Measurements from ENCODE around the gene TMEM217. TPM values are rescaled to one million over a fixed set of nuclear protein-coding genes. Genes with fewer than 3 reads are reported as not detected.

The TMEM217 gene
- 0.66 to 1.0 TPM (median 0.85 TPM) in 5 replicates for total RNA-seq (2022; extraction: Qiagen RNA extraction; ENCODE audit: low read depth)

GRCh38 chr6:37257634-37258404 lies at the start of gene TMEM217, which contains the start of gene TBC1D22B:
Gene TMEM217 (minus strand): TSS chr6:37258144. CDS start chr6:37219030, 39,114 bp downstream.
Gene TBC1D22B (plus strand): TSS chr6:37257772. CDS start chr6:37257918, 146 bp downstream.

GRCh38 chr6:37169496-37170272 lies 88.3 kb downstream of the TMEM217 start, which contains the start of gene PIM1:
Gene PIM1 (plus strand): TSS chr6:37170152. CDS start chr6:37170576, 424 bp downstream.

Other genes starting within 250 kb of the TMEM217 start
- gene PIM1, start 88.0 kb downstream of the TMEM217 start, total RNA-seq (2022; extraction: Qiagen RNA extraction; ENCODE audit: low read depth) = 13.8 to 23.7 TPM (median 22.9 TPM) in 5 replicates
- gene TBC1D22B, start 372 bp downstream of the TMEM217 start, total RNA-seq (2022; extraction: Qiagen RNA extraction; ENCODE audit: low read depth) = 6.0 to 7.2 TPM (median 6.2 TPM) in 5 replicates
- 21.0 to 25.9 TPM (median 24.7 TPM) in 5 replicates for gene RNF8, start 95.8 kb upstream of the TMEM217 start, total RNA-seq (2022; extraction: Qiagen RNA extraction; ENCODE audit: low read depth)
- gene CMTR1, start 175.1 kb upstream of the TMEM217 start, total RNA-seq (2022; extraction: Qiagen RNA extraction; ENCODE audit: low read depth) = 15.7 to 18.1 TPM (median 17.4 TPM) in 5 replicates
- 41.6 to 54.8 TPM (median 44.1 TPM) in 5 replicates for gene CCDC167, start 241.7 kb upstream of the TMEM217 start, total RNA-seq (2022; extraction: Qiagen RNA extraction; ENCODE audit: low read depth)

Data from A549 treated with DMSO at 1 μM for 4 hours (cell line).